IMR-90 (cell line): ENCODE results near the gene ZNF277.

Experiments used
- CTCF ChIP-seq: conservative IDR thresholded peaks from 2 replicates; pipeline ENCODE4 v1.5.1; 2012; ENCODE audit warnings: mild to moderate bottlenecking, low read depth, low read length, improper control_type of control experiment
- FOS ChIP-seq: fragments of 150-350 bp; IDR thresholded peaks from 2 replicates; pipeline ENCODE4 v1.6.1; 2016; ENCODE audit warnings: low read depth, low read length
- POLR2A ChIP-seq: IDR thresholded peaks from 2 replicates; pipeline ENCODE4 v1.6.1; 2012; ENCODE audit warnings: mild to moderate bottlenecking, low read depth, low read length
- SMC3 ChIP-seq: fragments of 150-350 bp; IDR thresholded peaks from 2 replicates; pipeline ENCODE4 v1.6.1; 2016; ENCODE audit warnings: low read depth, mild to moderate bottlenecking, antibody characterized with exemption, low read length, moderate library complexity

- no peak for TF ChIP-seq CTCF
- TF ChIP-seq SMC3 = no peak
- TF ChIP-seq FOS = no peak
- no peak for TF ChIP-seq POLR2A
These were observed 47.1 kb upstream of the ZNF277 start for GRCh38 chr7:112159351-112159750.
